Kidney (tissue), 14 donors: ENCODE data around the gene DISC1. TPM values are rescaled to one million over a fixed set of nuclear protein-coding genes. Genes with fewer than 3 reads are reported as not detected.

Experiments used
- DNase-seq, 5 donors: peaks; one replicate each; pipeline ENCODE4 v3.0.0-alpha.2; 2013 to 2020
- FAIRE-seq: peaks from 2 replicates; lab custom pipeline; 2012; peaks lifted over from hg19 to GRCh38; lab: Jason Lieb, UNC
- H3K27ac ChIP-seq, 2 donors: one replicate each; pipeline ENCODE4 v1.7.0; 2013; ENCODE audit warnings: low read depth in 2 of 2, low read length in 2 of 2, inconsistent platforms in 1 of 2
- H3K27me3 ChIP-seq: one replicate; pipeline ENCODE4 v1.7.1; 2013; ENCODE audit warnings: low read length, inconsistent platforms; ENCODE audit not compliant: control insufficient read depth, insufficient read depth
- H3K36me3 ChIP-seq, 3 donors: one replicate each; pipeline versions ENCODE4 v1.7.0 to v1.7.1; 2013; ENCODE audit warnings: low read length in 3 of 3, control low read depth in 1 of 3, inconsistent platforms in 1 of 3; ENCODE audit not compliant: insufficient read depth in 3 of 3, control insufficient read depth in 2 of 3
- H3K4me1 ChIP-seq, 3 donors: one replicate each; pipeline versions ENCODE4 v1.7.0 to v1.7.1; 2013; ENCODE audit warnings: low read length in 3 of 3, inconsistent platforms in 1 of 3, low read depth in 1 of 3; ENCODE audit not compliant: control insufficient read depth in 2 of 3, insufficient read depth in 2 of 3
- H3K4me3 ChIP-seq, 3 donors: one replicate each; pipeline versions ENCODE4 v1.7.0 to v1.8.1; 2013; ENCODE audit warnings: low read length in 3 of 3, control low read depth in 1 of 3, inconsistent platforms in 1 of 3
- H3K9ac ChIP-seq, 3 donors: one replicate each; pipeline versions ENCODE4 v1.7.0 to v1.7.1; 2013; ENCODE audit warnings: low read length in 3 of 3, control low read depth in 1 of 3, inconsistent platforms in 1 of 3
- H3K9me3 ChIP-seq, 3 donors: one replicate each; pipeline versions ENCODE4 v1.7.0 to v1.7.1; 2013; ENCODE audit warnings: low read length in 3 of 3, control low read depth in 1 of 3, inconsistent platforms in 1 of 3; ENCODE audit not compliant: control insufficient read depth in 2 of 3, insufficient read depth in 1 of 3
- intact Hi-C: fragments of 100-400 bp; cut with DNase I; formaldehyde crosslinking; loops from one replicate; pipeline ENCODE4 v1.11.1; 2022
- polyA plus RNA-seq: library from polyadenylated mRNA; stranded (reverse); fragments of 350-450 nt; fragmentation: Illumina TruSeq; extraction: RNeasy Lipid Tissue Mini Kit (QIAGEN cat#74804); gene quantifications from one replicate; pipeline ENCODE4 v1.2.3, GENCODE V29; 2014; ENCODE audit warnings: low read depth, low replicate concordance; ENCODE audit not compliant: insufficient read depth
- total RNA-seq: library from RNA; stranded (reverse); fragmentation: NEBNext Ultra II Directional; extraction: Animal tissue kit (Norgen Biotek cat#: 25700); gene quantifications from one replicate; pipeline ENCODE4 v1.2.1, GENCODE V29; 2021
- TF ChIP-seq, protein P1 (sequence below): IDR thresholded peaks from 3 replicates; pipeline ENCODE4 v1.5.1; 2012; ENCODE audit warnings: mild to moderate bottlenecking, moderate library complexity, borderline replicate concordance; ENCODE audit not compliant: insufficient read depth; ENCODE audit errors: extremely low read depth
- donor health status: control.
- donor health status: control.
- donor health status: control.
- donor health status: control.
- donor health status: control.
- donor health status: DM: yes; HTN: yes; CAD: no.
- donor health status: Normal renal cell carcinoma (clear cell type).

Gene DISC1
- total and polyA plus RNA-seq, 2 donors from 2014 or later, result 0.80 to 15.9 TPM

DNA sequence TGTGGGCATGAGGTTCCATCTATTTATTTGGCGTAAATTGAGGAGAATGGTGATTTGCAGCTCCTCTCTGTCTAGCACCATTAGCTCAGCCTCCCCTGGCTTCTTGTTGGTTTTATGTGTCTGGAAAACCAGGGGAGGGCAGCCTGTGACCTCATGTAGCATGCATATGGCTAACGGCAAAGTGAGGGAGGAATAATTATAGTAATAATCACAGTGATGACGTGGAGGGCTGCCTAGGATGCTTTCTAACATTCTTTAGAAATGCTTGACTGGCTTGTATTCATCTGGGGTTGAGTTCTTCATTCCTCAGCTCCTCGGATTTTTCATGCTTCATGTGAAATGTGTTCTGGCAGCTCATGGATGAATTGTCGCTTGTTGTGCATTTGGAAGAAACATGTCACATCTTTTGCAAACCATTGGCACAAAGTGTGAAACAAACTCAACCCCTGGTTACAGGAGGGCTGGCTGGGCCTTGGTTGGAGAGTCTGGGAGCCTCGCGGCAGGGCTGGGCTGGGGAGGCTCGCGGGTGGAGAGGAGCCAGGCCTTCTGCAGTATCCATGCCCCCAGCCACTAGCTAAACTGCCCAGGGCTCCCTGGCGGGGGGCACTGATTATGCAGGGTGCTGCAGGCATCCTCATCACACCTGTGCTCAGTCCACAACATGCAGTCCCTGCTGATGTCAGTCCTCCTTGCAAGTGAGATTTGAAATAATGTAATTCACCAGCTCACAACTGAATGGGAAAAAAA lies 149.6 kb downstream of the DISC1 start:
- intact Hi-C loops, result no loop called here
- H3K4me1 ChIP-seq, result peaks cover 0 to 6% (median 0%) of the 10 kb centered on the region in 3 donors
- H3K36me3 ChIP-seq, result no peaks in the 10 kb centered on the region
- TF ChIP-seq, protein P1, sequence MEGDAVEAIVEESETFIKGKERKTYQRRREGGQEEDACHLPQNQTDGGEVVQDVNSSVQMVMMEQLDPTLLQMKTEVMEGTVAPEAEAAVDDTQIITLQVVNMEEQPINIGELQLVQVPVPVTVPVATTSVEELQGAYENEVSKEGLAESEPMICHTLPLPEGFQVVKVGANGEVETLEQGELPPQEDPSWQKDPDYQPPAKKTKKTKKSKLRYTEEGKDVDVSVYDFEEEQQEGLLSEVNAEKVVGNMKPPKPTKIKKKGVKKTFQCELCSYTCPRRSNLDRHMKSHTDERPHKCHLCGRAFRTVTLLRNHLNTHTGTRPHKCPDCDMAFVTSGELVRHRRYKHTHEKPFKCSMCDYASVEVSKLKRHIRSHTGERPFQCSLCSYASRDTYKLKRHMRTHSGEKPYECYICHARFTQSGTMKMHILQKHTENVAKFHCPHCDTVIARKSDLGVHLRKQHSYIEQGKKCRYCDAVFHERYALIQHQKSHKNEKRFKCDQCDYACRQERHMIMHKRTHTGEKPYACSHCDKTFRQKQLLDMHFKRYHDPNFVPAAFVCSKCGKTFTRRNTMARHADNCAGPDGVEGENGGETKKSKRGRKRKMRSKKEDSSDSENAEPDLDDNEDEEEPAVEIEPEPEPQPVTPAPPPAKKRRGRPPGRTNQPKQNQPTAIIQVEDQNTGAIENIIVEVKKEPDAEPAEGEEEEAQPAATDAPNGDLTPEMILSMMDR, result no peak
- FAIRE-seq (no peak), DNase-seq (peak in 3 of 5 donors; percentile 15 to 34 (median 15))
- no peak overlapping the region for H3K27ac ChIP-seq
- H3K9ac ChIP-seq, result no peak overlapping the region
- H3K27me3 ChIP-seq, result no peaks in the 10 kb centered on the region
- no peak overlapping the region for H3K4me3 ChIP-seq
- H3K9me3 ChIP-seq, result no peaks in the 10 kb centered on the region

DNA sequence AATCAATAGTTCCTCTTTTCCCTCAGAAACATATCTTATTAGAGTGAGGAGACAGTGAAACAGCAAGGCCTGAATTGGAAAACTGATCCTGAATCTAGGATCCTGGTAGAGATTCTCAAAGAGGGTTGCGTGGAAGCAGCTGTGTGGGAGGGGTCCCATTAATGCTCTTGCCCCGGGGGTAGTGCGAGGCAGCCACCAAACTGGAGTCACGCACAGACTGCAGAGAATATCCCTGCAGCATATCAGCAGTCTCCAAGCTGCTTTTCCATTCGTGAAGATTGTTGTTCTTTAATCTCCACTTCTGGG lies 150.1 kb downstream of the DISC1 start:
- H3K36me3 ChIP-seq, result no peaks in the 10 kb centered on the region
- no peaks in the 10 kb centered on the region for H3K9me3 ChIP-seq

DNA sequence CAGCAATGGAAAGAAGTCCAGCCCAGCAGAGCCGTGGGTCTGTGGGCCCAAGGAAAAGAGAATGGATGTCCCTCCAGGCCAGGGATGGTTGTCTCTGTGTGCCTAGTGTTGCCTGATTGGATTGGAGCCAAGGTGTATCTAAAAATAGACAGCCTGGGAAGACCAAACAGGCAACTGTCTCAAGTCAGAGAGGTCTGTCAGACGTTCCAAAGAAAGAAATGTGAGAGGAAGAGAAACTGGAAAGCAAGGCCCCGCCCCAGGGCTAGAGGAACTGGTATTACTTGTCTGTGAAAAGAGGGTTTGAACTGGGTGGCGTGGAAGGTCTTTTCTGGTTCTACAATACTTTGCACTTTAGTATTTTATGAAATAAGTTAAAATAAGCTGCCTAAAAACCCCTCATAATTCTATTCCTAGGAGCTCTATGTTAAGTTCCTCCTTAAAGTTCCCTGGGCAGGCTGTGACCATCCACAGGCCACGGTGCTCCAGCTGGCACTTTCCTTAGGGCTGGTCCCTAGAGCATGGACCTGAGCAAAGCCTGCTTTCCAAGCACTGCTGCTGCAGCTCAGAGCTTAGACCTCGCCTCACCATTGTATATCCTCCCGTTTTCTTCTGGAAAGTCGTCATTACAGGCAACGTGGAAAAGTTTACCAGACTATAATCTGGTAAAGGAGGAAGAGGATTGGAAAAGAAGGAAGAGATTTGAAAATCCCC lies 151.6 kb downstream of the DISC1 start:
- Histone ChIP-seq H3K27ac (no peak overlapping the region), H3K27me3 (no peaks in the 10 kb centered on the region), H3K36me3 (no peaks in the 10 kb centered on the region), H3K4me3 (no peak overlapping the region), H3K4me1 (peaks cover 0 to 6% (median 0%) of the 10 kb centered on the region in 3 donors), H3K9ac (no peak overlapping the region), H3K9me3 (no peaks in the 10 kb centered on the region)
- TF ChIP-seq, protein P1, result no peak
- no peak for FAIRE-seq
- intact Hi-C loops, result no loop called here
- peak in 1 of 5 donors; percentile 18 for DNase-seq

More for the DNA sequence above, 150.1 kb downstream of the DISC1 start:
- intact Hi-C loops, result no loop called here
- Histone ChIP-seq H3K27ac (no peak overlapping the region), H3K4me3 (no peak overlapping the region), H3K9ac (no peak overlapping the region), H3K27me3 (no peaks in the 10 kb centered on the region), H3K4me1 (peaks cover 0 to 6% (median 0%) of the 10 kb centered on the region in 3 donors)
- no peak for FAIRE-seq
- DNase-seq, result no peak
- TF ChIP-seq, protein P1, result no peak
